Fibroblast of skin of scalp (primary cell): ENCODE data around the gene ULK4.
"Not testable (repeated sequence)": the region's sequence is repeated elsewhere in the genome, so short reads cannot be mapped to it uniquely, and the experiment has no call there.

Experiments used
- DNase-seq: peaks from one replicate; pipeline ENCODE4 v3.0.0-alpha.2; 2013

The ULK4 gene

DNA sequence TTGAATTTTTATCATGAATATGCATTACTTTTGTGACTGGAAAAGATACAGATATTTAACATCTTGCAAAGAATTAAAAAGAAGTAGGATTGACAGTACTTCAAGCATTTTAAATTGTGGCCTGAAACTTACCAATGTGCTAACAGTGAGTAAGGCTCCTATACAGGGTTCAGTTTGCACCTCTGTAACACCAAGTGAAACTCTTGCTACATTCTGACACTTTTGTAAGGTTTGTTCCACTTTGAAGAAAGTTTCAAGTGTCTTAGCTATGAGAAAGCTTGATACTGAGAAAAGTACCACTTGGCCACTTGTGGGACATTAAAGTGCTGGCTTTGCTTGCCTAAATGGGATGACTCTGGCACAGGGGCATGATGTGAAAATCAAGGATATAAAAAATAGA is 473.4 kb downstream of the ULK4 start:
- no peak for DNase-seq

DNA sequence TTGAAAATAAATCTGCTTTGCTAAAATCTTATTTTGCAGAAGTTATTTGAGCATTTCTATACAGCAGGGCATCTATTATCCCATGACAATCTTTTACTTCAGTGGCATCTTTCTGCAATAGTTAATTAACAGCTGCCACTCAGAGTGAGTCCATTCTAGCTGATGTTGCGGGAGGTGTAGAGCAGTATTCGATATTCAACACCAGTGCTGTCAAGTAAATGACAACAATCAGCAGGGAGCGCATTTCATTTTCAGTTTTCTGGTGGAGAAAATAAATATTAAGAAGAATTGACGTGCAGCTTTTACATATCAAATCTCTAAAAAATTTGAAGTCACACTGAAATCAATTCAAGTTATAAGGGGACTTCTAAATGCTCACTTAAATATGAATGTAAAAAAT is 476.4 kb downstream of the ULK4 start:
- no peak for DNase-seq

DNA sequence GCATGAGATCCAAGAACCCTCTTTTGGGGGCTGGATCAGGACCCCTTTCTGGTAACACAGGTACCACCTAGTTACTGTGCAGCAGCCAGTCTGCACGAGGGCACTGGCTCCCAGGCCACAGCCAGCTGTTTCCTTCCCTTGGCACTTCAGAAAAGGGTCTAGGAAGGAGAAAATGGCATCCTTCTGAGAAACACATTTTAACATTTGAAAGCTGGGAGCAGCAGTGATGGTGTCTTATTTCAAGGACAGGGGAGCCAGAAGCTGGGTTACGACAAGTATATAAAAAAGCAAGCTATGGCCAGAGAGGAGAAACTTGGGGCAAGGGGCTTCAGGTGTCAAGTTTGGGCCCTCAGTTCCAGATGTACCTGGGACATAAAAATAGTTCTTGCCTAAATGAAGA is 479.8 kb downstream of the ULK4 start:
- no peak for DNase-seq

DNA sequence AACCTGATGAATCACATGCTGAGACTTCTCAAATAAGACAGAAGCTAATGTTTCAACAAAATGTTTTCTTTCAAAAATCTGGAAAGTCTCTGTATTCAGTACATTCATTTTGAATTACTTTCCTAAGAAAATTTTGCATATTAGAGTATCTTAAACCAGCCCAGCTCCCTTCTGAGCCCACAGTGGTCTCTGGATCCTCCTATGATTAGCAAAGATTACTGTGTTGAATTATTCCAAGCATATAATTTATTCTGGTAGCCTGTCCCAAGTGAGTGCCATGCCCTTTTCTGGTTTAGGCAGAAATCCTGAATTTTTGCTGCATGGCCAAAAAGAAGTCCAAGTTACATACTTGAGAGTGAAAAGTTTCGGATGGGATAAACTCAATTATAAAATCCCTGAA is 483.6 kb downstream of the ULK4 start:
- DNase-seq = no peak

DNA sequence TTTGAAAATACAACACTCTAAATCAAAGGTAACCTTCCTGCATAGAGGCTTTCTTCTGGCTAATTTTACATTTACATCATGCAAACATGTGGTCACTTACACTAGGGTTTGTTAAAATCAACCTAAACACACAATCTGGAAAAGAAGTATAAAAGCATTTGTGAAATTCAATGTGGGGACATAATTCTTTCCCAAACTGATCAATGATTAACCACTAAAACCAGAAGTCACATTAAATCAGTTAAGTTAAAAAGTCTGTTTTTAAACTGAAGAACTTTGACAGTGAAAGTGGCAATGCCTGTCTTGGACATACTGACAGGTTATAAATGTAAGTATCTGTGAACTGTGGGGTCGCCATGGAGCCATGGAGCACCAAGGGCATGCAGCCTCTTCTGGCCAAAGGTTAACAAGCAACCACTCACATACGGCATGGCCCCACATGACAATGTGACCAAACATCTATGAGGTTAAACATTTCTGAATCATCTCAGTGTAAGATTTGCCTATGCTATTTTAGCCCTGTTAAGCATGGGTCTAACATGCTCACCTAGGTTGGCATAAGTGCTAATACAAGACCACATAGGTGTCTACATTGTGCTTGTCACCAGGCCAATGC is 484.4 kb downstream of the ULK4 start:
- DNase-seq = no peak

DNA sequence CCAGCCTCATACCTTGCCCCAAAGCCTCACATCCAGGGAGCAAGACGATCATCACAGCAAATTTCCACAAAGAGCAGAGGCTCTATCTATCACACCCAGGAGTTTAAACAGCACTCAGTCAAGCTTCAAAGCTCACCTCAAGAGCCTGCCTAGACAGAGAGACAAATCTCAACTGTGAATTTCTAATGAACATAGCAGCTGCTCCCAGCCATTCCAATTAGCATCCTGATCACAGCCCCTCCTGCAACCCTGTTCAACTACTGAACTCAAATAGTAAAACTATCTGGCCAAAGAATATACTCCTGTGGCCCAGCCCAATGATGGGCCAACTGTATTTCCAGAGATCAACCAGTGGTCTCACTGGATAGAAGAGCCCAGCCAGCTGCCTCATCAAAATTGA is 492.8 kb downstream of the ULK4 start:
- DNase-seq = no peak

DNA sequence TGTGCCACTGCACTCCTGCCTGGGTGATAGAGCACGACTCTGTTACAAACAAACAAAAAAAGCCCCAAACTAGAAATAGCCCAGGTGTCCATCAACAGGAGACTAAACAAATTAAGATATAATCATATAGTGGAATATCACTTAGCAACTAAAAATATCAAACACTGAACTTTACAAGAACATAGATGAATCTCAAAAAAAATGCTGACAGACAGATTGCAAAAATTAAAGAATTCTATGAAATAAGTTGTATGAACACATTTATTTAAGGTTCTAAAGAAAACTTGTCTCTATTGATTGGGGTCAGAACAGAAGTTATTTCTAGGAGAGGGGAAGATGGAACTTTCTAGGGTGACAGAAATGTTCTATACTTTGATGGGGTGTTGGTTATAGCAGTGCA is 494.4 kb downstream of the ULK4 start:
- no peak for DNase-seq

DNA sequence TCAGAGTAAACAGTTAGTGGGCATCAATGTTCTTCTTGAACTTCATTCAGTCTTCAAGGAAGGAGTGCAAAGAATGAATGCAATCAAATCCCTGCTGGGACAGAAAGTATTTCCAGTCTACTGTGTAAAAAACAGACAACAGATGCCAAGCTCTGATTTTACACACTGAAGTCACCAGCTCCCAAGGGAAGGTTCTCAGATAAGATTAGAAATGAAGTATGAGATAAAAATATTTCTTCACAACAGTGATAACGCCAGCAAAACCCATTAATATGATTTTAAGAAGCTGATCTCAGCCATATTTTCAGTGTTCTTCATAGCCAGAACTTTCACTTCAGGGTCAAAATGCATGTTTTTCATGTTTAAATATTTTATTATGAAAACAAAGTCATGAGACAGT is 497.0 kb downstream of the ULK4 start:
- DNase-seq = peak; percentile 29

DNA sequence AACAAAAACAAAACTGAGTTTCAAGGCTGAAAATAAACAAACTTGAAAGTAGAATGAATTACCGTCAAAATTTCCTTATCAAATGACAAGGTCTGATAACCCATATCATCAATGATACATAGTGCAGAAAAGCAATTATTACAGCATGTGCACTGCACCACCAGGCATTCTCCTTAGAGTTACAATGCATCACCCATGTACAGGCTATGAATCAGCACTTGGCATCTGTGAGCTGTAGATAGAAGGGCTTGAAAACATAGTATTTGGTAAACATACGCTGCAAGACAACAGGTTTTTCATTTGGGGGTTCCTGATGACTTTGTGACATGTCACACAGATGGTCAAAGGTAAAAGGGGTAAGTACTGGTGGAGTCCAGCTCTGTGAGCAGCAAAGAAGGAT is 497.5 kb downstream of the ULK4 start:
- DNase-seq = peak; percentile 9

DNA sequence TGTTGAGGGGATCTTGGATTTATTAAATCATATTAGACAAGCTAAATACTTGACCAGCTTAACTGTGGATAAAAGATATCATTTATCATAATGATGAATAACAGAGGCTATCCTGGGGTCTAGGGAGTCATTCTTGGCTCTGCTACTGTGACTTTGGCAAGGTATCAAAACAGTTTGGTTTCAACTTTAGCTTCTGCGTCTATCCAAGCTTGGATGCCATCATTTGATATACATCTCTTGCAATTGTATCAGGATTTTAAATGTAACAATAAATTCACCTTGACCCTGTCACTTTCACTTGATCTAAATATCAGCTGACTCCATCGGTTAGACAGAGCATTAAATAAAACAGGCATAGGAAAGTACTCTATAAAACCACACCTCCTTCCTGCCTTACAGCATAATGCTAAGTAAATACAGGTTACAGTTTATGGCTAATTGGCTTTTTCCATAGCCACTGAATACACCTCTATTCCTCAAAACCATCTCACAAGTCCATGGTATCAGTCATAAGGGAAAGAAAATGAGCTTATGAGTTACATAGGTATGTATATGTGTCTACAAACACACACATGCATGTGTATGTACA is 499.7 kb downstream of the ULK4 start:
- no peak for DNase-seq

DNA sequence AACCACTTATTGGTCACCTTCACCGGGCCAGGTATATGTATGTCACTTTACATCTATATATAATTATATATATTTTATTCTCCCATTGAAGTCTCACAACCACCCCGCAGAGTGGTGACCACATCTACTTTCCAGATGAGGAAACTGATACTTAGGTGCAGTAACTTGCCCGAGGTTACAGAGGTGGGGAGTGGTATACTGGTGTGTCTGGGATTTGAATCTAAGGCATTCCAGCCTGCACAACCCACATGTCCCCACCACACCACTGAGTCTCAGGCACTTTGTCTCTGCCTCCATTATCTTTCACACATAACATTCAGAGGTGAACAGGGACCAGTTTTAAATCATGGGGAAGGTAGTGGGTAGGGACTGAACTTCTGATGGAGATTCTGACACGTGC is 501.2 kb downstream of the ULK4 start:
- DNase-seq = no peak

DNA sequence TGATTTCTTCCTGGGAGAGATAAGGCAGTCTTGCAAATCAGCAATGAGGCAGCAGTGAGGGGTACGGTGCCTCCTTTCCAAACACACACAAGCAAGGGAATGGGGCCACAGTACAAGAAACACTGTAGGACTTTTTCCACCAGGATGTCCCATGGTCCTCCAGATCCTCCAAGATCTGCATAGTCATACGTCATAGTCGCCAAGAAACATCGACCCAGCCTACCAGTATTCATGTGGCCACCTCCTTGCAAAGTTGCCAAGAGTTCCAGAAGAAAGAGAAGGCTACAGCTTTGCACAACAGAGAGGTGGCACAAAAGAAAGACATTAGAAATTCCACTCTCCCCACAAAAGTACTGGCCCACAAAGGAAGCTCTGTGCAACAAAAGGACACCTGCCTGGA is 504.7 kb downstream of the ULK4 start:
- DNase-seq = no peak

DNA sequence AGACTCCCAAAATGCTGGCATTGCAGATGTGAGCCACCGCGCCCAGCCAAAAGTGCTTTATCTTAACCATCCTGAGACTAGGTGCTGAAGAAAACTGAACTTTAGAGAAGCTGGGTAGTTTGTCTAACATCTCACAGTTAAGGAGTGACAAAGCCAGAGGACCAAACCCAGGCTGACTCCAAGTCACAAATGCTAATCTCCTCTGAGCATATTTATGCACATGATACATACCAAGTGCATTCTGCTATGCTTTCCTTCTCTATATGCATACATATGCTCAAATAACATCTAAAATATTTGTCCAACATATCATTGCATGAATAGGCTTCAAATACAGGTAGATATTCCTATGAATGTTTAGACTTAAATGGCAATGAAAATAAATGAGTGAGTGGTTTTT is 505.7 kb downstream of the ULK4 start:
- no peak for DNase-seq

DNA sequence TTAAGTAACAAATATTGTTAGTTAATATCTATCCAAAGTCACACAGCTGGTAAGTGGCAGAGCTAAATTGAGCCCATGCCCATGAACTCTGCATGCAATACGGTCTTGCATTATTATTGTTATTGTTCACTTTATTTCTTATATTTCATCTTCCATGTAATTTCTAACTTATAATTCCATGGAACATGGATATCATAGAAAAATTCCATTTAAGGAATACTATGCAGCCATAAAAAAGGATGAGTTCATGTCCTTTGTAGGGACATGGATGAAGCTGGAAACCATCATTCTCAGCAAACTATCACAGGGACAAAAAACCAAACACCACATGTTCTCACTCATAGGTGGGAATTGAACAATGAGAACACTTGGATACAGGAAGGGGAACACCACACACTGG is 508.3 kb downstream of the ULK4 start:
- not testable (repeated sequence) for DNase-seq

DNA sequence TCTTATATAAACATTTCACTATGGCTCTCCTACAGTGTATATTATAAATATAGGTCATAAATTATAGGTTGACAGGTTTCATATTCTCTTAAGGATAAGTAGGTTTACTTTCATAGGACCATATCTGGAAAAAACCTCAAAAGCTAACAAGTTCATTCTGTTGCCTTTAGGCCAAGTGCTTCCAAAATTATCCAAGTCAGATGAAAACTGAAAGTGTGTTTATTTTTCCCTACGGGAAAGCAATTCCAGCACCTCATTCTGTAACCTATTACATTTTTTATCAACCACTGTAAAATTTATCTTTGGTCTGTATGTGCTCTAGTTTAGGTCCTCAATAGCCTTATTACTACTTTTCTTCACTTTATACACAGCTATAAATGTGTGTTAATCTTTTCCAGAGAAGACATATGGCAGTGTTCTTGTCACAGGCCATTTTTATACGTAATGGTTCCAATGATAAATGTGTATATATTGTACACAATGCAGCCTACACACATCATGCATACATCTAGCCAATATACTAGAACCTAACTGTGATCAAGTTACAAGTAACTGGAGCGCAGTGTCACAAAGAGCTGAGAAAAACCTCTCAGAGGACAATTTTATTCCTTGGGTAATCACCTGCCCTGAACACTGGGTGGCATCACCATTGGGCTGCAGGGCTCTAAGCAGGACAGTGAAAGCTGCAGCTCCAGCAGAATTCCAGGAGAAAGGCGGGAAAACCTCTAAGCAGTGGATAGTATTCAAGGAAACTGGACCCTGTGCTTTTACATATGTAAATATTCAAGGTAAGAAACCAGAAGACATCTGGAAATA is 511.3 kb downstream of the ULK4 start:
- peak; percentile 14 for DNase-seq

DNA sequence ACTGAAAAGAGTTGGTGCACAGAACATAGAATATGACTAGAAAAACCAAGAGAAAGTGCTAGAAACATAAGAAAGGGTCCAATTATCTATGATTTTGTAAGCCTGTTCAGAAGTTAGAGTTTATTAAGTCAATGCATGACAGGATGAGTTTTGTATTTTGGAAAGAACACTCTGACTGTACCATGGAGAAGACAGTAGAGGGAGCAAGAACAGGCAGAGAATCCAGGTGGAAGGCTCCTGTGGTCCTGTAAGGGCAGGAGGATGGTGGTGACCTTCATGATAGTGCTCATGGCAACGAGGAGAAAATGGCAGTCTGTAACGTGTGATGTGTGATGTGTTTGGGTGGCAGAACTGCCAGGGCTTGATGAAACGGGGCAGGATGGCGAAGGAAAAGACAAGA is 513.5 kb downstream of the ULK4 start:
- no peak for DNase-seq

DNA sequence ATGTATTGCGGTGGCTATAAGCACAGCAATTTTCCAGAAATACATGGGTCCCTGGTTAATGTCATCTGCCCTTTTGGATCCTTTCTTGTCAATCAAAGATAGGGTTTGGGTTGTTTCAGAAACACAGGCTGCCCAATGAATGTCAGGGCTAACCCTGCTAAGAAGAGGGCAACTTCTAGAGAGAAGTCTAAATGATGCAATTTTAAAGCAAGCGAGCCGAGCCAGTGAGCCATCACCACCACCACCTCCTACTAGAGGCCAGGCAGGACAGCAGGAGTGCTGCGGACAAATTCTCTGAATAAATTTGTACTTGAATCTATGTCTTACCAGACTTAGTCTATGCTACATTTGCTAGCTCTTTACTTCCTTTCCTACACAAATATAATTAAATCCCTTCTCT is 514.2 kb downstream of the ULK4 start:
- no peak for DNase-seq

DNA sequence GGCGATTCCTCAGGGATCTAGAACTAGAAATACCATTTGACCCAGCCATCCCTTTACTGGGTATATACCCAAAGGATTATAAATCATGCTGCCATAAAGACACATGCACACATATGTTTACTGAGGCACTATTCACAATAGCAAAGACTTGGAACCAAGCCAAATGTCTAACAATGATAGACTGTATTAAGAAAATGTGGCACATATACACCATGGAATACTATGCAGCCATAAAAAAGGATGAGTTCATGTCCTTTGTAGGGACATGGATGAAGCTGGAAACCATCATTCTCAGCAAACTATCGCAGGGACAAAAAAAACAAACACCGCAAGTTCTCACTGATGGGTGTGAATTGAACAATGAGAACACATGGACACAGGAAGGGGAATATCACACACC is 515.6 kb downstream of the ULK4 start:
- DNase-seq = not testable (repeated sequence)

DNA sequence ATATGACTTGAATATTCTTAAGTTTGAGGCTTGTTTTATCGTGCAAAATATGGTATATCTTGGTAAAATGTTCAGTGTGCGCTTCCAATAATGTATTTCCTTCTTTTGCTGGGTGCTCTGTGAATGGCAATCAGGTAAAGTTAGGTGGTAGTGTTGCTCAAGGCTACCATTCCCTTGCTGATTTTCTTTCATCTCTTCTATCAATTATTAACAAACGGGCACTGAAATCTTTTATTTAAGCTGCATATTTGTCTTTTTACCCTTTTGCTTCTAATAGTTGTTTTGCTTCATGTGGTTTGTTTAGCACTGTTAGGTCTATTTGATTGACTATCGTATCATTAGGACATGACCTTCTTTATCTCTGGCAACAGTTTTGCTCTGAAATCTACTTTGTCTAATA is 520.3 kb downstream of the ULK4 start:
- no peak for DNase-seq

DNA sequence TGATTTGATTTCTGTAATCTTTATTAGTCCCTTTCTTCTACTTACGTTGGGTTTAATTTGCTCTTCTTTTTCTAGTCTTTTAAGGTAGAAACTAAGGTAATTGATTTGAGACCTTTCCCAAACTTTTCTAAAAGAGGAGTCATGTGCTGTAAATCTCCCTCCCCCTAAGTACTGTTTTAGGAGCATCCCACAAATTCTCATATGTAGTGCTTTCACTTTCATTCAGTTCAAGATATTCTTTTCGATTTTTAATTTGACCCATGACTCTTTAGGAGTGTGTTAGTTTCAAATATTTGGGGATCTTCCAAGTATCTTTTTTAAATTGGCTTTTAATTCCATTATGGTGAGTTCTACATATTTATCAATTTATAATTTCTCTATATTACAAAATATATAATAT is 520.8 kb downstream of the ULK4 start:
- no peak for DNase-seq

DNA sequence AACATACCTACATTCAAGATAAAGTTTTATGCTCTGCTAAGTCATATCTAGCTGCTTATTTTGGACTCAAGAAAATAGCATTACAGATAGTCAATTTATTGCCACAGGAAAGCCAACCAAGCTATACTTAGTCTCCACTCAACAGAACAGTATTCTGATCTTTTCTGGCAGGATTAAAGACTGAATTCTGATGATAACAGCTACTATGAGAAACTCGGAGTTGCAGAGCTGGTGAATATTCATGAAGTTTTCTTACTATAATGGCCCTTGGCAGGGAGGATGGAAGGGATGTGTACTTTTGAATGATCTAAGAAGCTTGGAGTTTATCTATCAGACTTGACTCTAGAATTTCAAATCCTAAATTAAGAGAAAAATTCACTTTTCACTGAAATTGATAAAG is 524.9 kb downstream of the ULK4 start:
- DNase-seq = no peak

DNA sequence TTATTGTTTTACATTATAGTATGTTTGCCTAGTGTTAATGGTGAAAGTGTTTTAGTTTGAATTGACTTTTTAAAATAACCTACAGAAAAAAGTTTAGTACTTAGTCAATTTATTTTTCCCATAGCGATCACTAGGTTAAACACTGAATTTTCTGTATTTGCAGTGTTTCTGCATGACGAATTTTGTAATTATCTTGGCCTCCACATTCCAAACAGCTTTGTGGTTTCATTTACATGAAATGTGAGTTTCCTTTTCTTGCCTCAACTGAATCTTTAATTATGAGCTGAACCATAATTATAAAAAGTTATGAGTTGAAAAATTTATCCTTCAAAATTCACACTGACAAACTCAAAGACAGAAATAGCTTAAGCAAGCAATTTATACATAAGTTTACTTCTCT is 527.1 kb downstream of the ULK4 start:
- peak; percentile 25 for DNase-seq

DNA sequence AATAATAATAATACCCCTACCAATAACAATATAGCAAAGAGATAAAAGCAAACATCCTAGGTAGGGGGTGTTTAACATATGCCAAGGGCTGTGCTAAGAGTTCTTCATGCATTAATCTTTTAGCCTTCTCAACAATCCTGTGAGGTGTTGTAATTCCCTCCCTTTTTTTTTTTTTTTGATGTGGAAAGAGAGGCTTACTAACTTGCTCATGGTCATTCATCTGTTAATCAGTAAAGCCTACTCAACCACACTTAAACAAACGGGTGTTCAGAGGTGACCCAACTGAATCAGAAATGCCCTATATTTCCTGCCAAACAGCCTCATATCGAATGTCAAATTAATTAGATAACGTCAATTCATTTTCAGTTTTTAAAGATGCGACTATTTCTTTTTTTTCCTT is 530.5 kb downstream of the ULK4 start:
- no peak for DNase-seq

DNA sequence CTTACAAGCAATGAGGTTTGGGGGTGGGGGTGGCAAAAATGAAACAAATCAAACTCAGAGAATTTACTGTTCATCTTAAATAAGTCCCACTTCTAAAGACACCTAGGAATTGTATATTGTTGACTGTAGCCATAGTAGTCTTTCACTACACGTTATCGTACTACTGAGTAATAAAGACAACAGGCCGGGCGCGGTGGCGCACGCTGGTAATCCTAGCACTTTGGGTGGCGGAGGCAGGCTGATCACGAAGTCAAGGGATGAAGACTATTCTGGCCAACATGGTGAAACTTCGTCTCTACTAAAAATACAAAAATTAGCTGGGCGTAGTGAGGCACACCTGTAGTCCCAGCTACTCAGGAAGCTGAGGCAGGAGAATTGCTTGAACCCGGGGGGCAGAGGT is 531.0 kb downstream of the ULK4 start:
- DNase-seq = no peak
